HK-2 (cell line): Measurements from ENCODE around the gene AMBP.

Source experiments
- DNase-seq: peaks from one replicate; pipeline ENCODE4 v3.0.0-alpha.2; 2018; ENCODE audit not compliant: unreplicated experiment

AMBP gene

DNA sequence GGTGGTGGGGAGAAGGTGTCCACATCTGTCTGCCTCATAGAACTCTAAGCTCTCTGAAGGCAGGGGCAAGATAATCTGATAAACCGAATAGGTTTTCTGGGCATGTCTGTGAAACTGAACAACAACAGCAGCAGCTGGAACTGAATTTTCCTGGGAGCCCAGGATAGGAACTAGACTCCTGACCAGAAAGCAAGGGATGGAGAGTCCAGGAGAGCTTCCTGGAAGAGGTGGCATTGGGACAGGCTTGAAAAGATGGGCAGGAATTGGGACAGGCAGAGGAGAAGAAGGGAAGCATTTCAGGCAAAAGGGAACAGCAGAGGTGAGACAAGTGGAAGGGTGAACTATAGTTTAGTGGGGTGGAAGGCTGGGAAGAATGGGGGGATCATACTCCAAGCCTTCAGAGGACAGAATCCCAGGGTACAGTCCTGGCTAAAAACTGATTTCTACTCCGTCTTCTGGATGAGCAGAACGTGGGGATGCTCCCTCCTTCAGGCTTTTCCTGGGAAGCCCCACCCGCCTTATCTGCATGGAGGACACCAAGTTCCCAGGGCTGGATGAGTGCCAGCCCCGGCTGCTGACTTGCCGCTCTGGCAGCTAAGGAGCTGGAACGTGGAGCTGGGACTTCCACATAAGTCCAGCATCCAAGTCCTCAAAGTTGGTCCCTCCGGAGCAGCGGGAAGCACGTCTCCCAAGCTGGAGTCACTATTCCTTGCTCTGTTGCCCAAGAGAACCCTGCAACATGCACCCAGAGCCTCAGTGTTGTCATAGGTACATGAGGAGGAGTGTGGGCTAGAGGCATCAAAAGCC lies 34.9 kb upstream of the AMBP start:
- no peak for DNase-seq

DNA sequence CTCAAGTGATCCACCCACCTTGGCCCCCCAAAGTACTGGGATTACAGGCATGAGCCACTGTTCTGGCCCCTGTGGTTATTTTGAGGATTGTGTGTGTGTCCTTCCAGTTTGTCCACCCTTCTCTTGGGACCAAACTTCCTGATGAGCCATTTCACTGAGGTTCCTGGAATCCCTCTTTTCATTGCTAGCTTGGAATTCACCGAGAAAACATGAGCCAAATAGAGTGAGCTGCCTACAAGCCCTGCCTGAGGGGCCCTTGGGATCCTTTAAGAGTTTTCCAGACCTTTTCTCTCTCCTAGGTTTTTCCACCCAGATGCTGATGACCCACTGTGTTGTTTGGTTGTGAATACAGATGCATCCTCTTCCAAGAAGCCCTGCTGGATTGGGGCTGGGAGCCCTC lies 34.2 kb upstream of the AMBP start:
- DNase-seq, result no peak

DNA sequence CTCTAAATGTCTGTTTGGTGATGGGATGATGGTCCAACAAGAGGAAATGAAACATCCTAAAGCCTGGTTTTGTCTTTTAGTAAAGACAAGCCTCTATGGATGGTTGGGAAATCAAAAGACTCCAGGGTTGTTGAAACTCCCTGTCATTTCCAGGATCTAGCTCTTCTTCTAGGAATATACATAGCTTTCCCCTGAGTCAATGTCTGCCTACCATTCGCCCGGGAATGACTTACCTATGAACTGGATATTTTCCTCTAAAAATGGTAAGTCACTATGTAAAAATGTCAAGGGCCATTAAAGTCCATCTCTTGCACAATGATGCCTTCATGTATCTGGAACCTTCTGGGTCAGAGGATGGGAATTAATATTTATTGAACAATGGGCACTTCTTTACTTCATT lies 32.1 kb upstream of the AMBP start:
- DNase-seq, result no peak

DNA sequence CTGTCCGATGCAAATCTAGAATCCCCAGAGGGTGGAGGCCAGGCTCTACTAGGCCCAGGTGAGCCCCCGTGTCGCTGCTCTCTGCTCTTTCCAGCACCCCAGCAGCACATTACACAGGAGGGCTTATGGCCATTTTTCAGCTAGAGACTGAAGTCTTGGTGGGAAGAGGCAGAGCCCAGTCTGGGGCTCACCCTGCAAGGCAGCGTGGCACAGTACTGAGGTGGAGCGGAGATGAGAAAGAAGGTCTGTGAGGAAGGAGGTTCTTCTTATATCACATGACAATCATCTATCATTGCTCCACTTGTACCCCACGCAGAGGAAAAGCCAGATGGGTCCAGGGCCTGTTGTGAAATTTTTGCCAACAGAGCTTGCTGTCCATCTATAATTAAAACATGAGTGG lies 31.0 kb upstream of the AMBP start:
- DNase-seq, result no peak

DNA sequence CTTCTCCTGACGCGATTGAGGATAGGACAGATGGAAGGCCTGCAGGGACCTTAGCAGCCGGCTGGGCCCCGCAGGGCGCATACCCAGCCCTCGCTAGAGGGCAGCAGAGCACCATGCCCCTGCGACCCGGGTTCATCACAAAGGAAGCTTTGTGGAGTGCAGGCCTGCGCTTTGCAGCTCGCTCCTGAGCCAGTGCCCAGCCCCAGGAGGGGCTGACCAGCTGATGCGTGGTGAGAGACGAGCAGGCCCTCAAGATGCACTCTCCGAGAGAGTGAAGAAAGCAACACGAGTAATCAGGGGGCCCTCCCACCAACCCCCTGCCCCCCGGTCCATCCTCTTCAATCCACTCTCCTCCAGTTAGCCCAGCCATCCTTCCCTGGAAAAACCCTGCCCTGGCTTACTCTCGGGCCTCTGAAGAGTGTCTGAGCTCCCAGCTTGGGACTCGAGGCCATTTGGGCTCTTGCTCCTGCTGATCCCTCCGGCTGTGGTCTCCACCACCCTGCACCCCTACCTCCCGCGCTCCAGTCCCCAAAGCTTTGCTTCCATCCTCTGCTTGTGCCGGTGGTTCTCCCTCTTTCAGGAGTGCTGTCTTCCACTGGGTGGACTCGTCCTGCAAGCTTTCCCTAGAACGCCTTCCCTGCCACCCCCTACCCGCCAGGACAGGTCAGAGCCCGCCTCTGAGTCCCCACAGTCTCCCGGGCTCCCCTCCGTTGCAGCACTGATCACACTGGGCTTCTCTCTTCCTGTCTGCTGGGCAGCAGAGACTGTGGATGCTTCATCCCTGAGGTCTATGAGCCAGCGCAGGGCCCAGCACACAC lies 30.1 kb upstream of the AMBP start:
- peak; percentile 85 for DNase-seq

DNA sequence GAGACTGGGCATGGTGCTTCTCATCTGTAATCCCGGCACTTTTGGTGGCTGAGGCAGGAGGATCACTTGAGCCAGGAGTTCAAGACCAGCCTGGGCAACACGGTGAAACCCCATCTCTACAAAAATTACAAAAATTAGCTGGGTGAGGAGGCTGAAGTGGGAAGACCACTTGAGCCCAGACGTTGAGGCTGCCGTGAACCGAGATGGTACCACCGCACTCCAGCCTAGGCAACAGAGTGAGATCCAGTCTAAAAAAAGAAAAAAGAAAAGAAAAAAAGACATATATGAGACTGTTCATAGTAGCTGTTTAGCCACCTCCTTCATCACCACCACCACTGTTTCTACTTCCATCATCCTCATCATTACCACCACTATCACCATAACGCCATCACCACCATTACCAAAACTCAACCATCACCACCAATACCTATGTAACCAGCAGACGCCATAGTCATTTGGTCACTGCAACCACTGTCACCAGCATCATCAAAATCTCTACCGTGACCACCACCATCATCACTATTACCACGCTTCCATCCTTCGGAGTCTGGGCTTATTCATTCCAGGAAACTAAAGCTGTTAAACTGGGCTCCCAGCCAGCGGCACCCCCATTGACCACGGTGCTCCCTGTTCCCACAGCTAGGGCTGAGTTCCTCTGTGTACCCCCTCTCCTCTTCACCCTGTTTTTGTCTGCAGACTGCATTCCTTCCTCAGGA lies 29.3 kb upstream of the AMBP start:
- DNase-seq, result no peak

DNA sequence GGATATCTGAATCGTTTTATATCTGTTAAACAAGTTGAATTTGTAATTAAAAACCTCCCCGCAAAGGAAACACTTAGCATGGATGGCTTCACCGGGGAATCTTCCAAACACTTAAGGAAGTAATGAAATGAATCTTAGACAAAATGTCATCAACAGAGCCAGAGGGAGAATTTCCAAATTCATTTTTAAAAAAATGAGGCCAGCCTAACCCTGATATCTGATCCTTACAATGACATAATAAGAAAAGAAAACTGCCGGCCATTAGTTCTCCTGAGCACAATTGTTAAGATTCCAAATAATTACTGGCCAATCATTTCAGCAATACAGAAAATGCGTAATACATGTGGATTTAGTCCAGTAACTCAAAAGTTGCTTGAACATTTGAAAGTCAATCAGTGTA lies 27.1 kb upstream of the AMBP start:
- no peak for DNase-seq

DNA sequence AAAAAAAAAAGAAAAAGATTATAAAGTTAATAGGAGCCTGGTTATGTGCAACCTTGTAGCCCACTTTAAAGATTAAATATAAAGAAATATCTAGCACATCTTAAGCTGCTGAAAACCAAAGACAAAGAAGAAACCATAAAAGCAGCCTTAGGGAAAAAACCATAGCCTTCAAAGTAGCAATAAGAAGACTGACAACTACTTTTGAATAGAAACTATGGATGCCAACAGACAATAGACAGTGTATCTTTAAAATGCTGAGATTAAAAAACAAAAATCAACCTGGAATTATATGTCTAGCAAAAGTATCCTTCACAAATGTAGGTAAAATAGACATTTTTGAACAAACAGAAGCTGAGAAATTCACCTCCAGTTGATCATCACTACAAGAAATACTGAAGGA lies 24.4 kb upstream of the AMBP start:
- no peak for DNase-seq

DNA sequence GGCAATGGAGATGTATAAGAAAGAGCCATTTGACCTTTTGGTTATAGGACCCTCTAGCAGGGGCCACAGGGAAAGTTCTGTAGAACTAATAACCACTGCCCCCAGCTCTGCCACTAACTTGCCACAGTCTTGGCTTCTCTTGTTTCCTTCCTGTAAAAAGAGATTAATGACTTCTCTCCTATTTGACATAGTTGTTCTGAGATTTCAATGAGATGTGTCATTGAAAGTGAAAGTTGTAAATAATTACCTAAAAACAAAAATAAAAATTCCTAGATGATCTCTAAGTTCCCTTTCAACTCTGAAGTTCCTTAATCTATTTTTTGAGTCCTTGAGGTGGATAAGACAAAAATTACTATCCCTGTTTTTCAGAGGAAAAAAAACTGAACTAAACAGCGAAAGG lies 22.4 kb upstream of the AMBP start:
- DNase-seq, result no peak

DNA sequence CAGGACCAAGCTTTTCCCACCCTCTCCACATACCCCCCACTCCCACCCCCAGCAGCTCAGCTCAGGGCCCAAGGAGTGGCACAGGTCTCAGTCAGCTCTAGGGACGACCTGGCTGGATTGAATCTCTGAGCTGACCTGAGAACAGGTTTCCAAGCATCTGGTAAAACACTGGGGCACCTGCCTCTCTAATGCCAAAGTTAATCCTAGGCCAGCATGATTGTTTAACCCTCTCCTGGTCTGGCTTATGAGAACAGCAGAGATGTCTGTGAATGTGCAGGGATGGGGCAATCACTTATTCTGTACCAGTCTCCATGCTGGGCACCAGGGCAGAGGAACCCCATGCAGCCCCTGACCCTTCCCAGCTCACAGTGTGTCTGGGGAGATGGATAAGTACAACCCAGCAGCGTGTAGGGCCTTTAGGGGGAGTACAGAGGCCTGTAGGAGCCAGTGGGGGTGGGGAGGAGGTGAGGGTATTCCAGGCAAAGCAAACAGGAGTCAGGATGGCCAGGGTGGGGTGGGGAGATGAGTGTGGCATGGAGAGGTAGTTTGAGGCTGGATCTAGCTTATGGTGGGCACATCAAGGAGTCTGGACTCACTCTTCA lies 21.7 kb upstream of the AMBP start:
- DNase-seq, result no peak

DNA sequence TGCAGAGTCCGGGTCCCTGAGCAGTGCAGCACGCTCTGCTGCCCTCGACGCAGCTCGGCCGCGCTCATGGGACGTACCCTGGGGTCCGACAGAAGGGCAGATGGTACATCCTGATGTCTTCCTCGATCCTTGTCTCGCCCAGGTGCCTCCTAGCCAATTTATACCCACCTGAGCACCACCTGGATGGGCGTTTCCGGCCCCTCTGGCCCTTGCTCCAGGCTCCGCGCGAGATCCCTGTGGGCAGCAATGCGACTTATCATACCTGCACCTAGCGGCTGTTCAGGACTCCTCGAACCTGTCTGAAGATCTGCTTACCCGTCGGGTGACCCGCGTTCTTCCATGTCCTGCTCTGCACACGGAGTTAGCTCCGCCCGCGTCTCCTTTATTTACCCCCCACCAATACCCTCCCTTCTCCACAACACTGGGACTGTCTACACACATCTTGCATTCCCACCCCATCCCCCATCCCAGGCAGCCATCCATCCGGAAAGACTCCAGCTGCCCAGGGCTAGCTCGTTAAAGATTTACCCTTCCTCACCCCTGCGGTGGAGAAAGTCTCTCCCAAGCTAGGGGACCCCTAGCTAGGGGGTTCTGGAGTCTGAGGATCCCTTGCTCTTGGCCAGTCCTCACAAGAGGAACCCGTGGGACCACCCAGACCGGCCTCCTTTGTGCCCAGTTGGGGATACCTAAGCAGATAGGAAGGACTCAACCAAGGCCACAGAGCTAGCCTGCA lies 21.0 kb upstream of the AMBP start, which contains the start of gene KIF12:
TSS of gene KIF12 (minus strand) at position 357 of the 733 bp plus-strand sequence. CDS start at position 341, 16 bp downstream.
- peak; percentile 88 for DNase-seq

DNA sequence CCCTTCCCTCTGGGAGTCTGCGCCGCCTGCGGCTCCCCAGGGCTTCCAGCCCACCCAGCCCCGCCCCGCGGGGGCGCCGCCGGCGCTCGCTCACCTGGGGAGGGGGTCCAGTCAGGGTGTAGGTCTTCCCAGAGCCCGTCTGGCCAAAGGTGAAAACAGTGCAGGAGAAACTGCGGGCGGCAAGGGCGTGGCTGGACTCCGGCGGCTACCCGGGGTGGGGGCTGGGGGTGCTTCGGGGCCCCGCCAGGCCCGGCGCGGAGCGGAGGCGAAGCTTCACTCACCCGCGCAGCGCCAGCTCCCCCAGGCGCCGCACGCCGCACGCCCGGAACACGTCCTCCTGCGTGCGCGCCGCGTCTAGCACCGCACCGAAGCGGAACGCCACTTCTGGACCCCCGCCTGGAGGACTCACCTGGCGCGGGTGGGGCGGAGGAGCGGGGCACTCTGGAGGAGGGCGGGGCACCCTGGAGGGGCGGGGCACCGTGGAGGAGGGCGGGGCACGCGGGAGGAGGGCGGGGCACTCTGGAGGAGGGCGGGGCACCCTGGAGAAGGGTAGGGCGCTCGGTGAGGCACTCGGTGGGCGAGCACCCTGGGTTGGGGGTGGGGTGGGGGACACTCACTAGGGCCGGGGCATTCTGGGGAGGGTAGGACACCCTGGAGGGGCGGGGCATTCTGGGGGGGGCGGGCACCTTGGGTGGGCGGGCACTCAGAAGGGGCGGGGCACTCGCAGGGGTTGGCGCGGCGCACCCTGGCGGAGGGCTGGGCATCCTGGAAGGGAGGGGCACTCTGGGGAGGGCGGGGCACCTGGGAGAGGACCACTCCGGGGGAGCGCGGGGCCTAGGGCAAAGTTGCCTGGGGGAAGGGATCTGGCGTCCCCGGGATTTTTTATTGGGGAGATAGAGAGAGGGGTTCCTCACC lies 20.2 kb upstream of the AMBP start:
- peak; percentile 56 for DNase-seq

DNA sequence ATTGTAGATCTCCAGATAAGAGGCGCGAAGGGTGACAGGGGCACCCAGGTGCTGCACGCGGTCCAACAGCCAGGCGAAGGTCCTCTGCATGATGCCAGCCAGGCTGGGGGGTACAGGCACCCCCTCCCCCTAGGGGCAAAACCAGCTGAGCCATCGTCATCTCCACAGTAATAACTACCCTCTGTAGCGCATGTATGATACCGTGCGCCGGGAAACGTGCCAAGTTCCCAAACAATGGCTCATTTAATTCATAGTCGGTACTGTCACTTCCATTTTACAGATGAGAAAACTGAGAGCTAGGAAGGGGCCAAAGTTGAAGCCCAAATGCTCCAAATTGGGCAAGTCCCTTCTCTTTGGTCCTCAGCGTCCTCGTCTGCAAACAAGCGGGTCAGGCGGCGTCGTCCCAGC lies 19.5 kb upstream of the AMBP start:
- DNase-seq, result no peak

DNA sequence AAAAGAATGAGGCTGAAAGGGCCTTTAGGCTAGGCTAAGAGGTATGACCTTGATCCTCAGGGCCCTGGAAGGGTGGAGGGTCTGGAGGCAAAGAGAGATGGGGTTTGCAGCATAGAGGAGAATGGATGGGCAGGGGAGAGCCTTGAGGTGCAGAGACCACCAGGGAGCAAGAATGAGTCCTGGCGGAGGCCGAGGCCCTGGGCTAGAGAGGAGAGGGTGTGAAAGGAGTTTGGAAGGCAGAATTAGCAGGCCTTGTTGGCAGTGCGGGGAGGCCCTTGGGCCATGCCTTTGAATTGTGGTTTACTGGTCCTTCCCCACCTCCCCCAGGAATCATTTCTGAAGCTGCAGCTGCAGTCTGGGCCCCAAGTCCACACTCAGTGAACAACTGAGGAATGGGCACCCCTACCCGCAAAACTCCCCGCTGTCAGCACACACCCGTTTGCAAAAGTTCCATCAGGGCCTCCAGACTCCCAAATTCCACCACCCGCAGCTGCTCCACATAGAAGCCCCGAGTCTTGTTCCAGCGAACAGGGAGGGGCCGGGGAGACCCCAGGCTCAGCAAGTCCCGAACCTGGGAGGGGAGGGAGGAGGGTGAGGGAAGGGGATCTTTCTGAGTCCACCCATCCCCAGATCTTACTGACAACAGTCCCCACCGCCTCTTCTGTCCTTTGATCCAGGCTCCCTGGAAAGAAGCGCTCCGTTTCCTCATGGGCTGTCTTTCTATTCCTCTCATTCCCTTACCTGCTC lies 18.9 kb upstream of the AMBP start:
- DNase-seq, result no peak

DNA sequence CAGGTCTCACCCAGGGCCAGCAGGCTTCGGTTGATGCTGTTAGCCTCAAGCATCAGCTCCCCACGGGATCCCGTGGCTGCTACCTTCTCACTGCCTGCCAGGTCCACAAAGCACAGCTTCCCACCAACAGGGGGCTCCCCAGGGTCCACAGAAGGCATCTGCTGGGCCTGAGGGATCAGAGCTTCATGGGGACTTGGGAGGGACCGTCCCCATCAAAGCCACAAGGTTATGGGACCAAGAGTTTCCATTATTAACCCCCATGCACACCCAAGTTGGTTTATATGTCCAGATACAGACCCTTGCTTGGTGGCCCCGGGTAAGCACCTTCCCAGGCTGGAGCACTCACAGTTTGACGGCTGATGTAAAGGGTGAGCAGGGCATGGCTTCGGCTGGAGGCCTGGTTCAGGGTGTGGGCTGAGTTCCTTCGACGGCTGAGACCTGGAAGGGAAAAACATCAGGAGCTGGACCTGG lies 18.0 kb upstream of the AMBP start:
- DNase-seq, result no peak

DNA sequence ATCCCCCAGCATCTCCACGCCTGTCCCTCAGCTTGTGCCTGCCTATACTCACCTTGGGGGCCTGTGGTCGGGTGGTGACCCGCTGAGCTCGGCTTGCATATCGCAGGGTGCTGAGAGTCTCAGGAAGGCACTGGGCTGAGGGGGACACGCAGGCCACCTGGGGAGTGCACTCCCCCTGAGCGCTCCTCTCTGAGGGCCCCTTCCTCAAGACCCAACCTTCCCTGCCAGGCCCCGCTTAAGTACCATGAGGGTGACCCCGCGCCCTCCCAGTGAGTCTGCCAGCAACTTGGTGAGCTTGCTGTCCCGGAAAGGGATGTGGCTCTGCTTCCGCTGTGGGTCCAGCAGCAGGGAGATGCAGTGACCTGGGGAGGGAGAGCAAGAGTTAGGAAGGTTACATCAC lies 16.9 kb upstream of the AMBP start:
- no peak for DNase-seq

DNA sequence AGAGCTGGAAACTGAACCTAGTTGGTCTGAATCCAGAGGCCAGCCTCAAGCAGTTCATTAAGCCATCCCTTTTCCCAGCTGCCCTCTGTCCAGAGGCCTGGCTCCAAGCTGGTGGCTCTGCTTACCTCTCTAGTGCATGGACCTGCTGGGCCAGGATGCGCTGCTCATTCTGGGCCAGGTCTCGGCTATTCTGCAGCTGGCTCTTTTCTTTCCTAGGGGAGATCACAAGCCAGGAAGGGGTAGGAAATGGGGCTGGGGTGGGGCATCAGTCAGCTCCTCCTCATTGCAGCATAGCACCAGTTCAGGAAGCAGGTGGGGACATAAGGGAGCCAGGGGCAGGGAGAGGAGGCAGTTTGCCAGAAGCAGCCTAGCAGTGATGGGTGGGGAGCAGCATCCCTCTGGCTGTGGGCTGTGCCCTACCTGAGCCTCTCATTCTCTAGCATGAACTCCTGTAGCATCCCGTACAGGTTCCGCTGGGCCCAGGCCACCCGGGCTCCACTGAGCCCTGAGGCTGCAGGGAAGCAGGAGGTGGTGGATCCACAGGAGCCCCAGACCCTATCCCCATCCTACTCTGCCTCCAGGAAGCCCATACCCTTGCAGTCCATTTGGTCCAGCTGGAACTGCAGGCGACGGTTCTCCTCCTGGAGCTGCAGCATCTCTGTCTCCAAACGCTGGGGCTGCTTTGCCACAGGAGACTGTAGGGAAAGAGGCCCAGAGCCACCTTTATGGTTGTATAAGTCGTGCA lies 15.8 kb upstream of the AMBP start:
- DNase-seq, result no peak

DNA sequence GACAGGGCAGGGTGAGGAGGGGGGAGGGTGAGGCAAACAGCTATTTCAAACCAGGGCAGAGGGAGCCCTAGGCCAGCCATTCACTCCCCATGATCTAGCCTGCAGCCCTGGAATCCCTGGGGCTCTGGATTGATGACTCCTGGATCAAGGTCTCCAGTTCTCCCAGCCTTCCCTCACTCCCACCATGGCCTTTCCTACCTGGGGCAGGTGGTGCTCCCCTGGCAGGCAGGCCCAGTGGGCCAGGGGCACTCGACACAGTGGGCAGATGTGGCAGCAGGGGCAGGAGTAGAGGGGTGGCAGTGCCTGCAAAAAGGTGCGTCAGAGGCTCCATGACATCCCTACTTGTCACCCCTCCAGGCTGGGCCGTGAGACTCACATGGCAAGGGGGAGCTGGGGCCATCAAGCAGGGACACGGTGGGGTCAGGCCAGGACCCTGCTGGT lies 15.0 kb upstream of the AMBP start:
- DNase-seq, result no peak

DNA sequence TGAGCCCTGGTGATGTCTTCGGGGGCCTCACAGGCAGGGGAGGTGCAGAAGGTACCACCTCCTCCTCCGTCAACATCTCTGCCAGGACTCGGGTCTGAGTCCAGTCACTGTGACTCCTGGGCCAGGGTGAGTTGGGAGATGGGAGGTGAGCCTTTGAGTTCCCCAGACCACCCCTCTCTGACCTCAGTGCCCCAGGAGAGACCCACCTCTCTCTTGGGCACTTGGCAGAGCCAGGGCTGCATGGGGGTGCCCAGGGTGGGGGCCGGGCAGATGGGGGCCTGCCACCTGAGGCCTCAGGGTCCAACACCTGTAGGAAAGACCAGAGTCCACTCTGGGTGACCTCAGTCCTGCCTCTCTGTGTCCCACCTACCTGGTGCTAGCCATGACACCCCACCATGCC lies 14.2 kb upstream of the AMBP start:
- no peak for DNase-seq
